ENCODE results near the gene DENND6A.

GRCh38 chr3:57680046-57680445 lies 12.8 kb downstream of the DENND6A start:
- TF ChIP-seq CTCF (IDR thresholded peaks at IDR 0.05; ENCODE audit: insufficient read depth, low read length, poor library complexity, severe bottlenecking) (no peak), EZH2phosphoT487 (conservative IDR thresholded peaks at IDR 0.05; ENCODE audit: low read length) (no peak)
